H1 (cell line): ENCODE results near the gene GTPBP6. TPM values are rescaled to one million over a fixed set of nuclear protein-coding genes. Genes with fewer than 3 reads are reported as not detected.

Source experiments
- ASH2L ChIP-seq: fragments of 200-600, 300-600 bp; sonication (generic); IDR thresholded peaks from one replicate; pipeline ENCODE4 v1.7.1; 2017; ENCODE audit warnings: low read length
- BRCA1 ChIP-seq: IDR thresholded peaks from 2 replicates; pipeline ENCODE4 v1.6.1; 2012; ENCODE audit warnings: low read depth, low read length, improper control_type of control experiment
- CHD7 ChIP-seq: fragments of 300-600 bp; sonication (generic); IDR thresholded peaks from 2 replicates; pipeline ENCODE4 v1.7.1; 2012; ENCODE audit warnings: low read length, moderate library complexity, mild to moderate bottlenecking, inconsistent platforms; ENCODE audit not compliant: insufficient replicate concordance
- RAD21 ChIP-seq, 2 experiments: IDR thresholded peaks in 1 of 2; conservative IDR thresholded peaks in 1 of 2; 2 replicates each; pipeline ENCODE4 v1.6.1; 2011; ENCODE audit warnings: low read depth in 2 of 2, low read length in 2 of 2, improper control_type of control experiment in 1 of 2, inconsistent platforms in 1 of 2, mild to moderate bottlenecking in 1 of 2, moderate library complexity in 1 of 2
- RFX5 ChIP-seq: IDR thresholded peaks from 2 replicates; pipeline ENCODE4 v1.6.1; 2011; ENCODE audit warnings: low read depth, low read length, improper control_type of control experiment, borderline replicate concordance
- SAP30 ChIP-seq: fragments of 300-600 bp; sonication (generic); IDR thresholded peaks from 2 replicates; pipeline ENCODE4 v1.7.1; 2012; ENCODE audit warnings: low read length, moderate library complexity, mild to moderate bottlenecking, inconsistent platforms; ENCODE audit not compliant: insufficient read depth, insufficient replicate concordance
- TAF1 ChIP-seq: IDR thresholded peaks from 2 replicates; pipeline ENCODE4 v1.6.1; 2011; ENCODE audit warnings: mild to moderate bottlenecking, low read depth, low read length
- TBP ChIP-seq: IDR thresholded peaks from 2 replicates; pipeline ENCODE4 v1.6.1; 2011; ENCODE audit warnings: low read depth, low read length, improper control_type of control experiment
- TCF12 ChIP-seq: IDR thresholded peaks from 2 replicates; pipeline ENCODE4 v1.6.1; 2011; ENCODE audit warnings: low read depth, mild to moderate bottlenecking, low read length
- polyA plus RNA-seq, 7 experiments: library from polyadenylated mRNA; depleted of rRNA in 3 of 7; stranded (reverse) in 5 of 7; unstranded in 2 of 7; fragments of >200 nt in 5 of 7; fragments of 200-250 nt in 2 of 7; gene quantifications; 1 replicate in 5 of 7; 2 replicates in 1 of 7; 4 replicates in 1 of 7; pipeline versions ENCODE4 v1.2.1 to v1.2.3, GENCODE V29; 2011 to 2013; ENCODE audit warnings: missing spikeins in 2 of 7, mixed read lengths in 2 of 7
- total RNA-seq: library from RNA; stranded (reverse); fragmentation: NEBNext Ultra II Directional; extraction: Animal tissue kit (Norgen Biotek cat#: 25700); gene quantifications from 2 replicates; pipeline ENCODE4 v1.2.1, GENCODE V29; 2021

The GTPBP6 gene
- total and polyA plus RNA-seq, 2 of the 8 experiments (the other 6 are each of a cell fraction or from before 2014, with no cell fraction given), result 33.9 to 57.1 TPM

GRCh38 chrX:281166-281999 is 37.2 kb downstream of the GTPBP6 start, which contains the start of gene PLCXD1 (continued):
- TF ChIP-seq CHD7 (no peak), TCF12 (peak; percentile 78; the same call in 1 of the 2 replicates), TBP (peak; percentile 62; the same call in 1 of the 2 replicates), SAP30 (peak; percentile 41), ASH2L (peak; percentile 51), RAD21 (IDR thresholded peaks at IDR 0.05 in 1 of 2, conservative IDR thresholded peaks at IDR 0.05 in 1 of 2; ENCODE audit: low read depth in 2 of 2, low read length in 2 of 2) (0 out of 4 replicates have a peak, but pooled peaks of 1 of the 2 experiments have one; percentile 24), RFX5 (no peak), BRCA1 (no peak), TAF1 (peak; percentile 37; the same call in 1 of the 2 replicates)
